Measurements from ENCODE around the gene SH3GL2.

SH3GL2 gene

DNA sequence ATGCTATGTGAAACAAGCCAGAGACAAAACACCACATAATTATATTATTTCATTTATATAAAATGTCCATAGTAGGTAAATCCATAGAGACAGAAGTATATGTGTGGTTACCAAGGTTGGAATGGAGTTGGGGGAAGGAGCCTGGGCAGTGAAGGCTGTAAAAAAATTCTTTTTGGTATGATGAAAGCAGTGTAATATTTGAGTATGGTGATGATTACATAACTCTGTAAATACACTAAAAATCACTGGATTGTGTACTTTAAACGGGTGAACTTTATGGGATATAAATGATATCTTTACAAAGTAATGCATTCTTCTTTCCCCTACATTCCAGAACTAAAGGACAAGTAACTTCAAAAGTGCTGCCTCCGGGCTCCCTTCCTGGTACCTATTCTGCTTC is 155.8 kb downstream of the SH3GL2 start:
- no peak for ATAC-seq
- TF ChIP-seq RARB (CRISPR knock-in tag; IDR thresholded peaks at IDR 0.05): no peak
- TF ChIP-seq, protein P1, sequence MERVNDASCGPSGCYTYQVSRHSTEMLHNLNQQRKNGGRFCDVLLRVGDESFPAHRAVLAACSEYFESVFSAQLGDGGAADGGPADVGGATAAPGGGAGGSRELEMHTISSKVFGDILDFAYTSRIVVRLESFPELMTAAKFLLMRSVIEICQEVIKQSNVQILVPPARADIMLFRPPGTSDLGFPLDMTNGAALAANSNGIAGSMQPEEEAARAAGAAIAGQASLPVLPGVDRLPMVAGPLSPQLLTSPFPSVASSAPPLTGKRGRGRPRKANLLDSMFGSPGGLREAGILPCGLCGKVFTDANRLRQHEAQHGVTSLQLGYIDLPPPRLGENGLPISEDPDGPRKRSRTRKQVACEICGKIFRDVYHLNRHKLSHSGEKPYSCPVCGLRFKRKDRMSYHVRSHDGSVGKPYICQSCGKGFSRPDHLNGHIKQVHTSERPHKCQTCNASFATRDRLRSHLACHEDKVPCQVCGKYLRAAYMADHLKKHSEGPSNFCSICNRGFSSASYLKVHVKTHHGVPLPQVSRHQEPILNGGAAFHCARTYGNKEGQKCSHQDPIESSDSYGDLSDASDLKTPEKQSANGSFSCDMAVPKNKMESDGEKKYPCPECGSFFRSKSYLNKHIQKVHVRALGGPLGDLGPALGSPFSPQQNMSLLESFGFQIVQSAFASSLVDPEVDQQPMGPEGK (CRISPR knock-in tag; IDR thresholded peaks at IDR 0.05; ENCODE audit: borderline replicate concordance): no peak
- no peak for TF ChIP-seq PPARA (CRISPR knock-in tag; IDR thresholded peaks at IDR 0.05; ENCODE audit: borderline replicate concordance)
- no peak for TF ChIP-seq TOX (CRISPR knock-in tag; IDR thresholded peaks at IDR 0.05; ENCODE audit: borderline replicate concordance)
- no peak for TF ChIP-seq OSR1 (CRISPR knock-in tag; IDR thresholded peaks at IDR 0.05)
- no peak for TF ChIP-seq ZNF565 (CRISPR knock-in tag; conservative IDR thresholded peaks at IDR 0.05; ENCODE audit: low read depth)
- TF ChIP-seq ZFP3 (CRISPR knock-in tag; IDR thresholded peaks at IDR 0.05): no peak
- TF ChIP-seq, protein P2, sequence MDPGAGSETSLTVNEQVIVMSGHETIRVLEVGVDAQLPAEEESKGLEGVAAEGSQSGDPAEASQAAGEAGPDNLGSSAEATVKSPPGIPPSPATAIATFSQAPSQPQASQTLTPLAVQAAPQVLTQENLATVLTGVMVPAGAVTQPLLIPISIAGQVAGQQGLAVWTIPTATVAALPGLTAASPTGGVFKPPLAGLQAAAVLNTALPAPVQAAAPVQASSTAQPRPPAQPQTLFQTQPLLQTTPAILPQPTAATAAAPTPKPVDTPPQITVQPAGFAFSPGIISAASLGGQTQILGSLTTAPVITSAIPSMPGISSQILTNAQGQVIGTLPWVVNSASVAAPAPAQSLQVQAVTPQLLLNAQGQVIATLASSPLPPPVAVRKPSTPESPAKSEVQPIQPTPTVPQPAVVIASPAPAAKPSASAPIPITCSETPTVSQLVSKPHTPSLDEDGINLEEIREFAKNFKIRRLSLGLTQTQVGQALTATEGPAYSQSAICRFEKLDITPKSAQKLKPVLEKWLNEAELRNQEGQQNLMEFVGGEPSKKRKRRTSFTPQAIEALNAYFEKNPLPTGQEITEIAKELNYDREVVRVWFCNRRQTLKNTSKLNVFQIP (CRISPR knock-in tag; IDR thresholded peaks at IDR 0.05; ENCODE audit: borderline replicate concordance, low read depth): no peak
- no peak for TF ChIP-seq TCF4 (CRISPR knock-in tag; IDR thresholded peaks at IDR 0.05; ENCODE audit: borderline replicate concordance)
- TF ChIP-seq CSDC2 (CRISPR knock-in tag; IDR thresholded peaks at IDR 0.05): no peak
- no peak for TF ChIP-seq ZNF70 (CRISPR knock-in tag; IDR thresholded peaks at IDR 0.05)
- TF ChIP-seq ESRRG (CRISPR knock-in tag; IDR thresholded peaks at IDR 0.05): no peak
- TF ChIP-seq SNAI2 (CRISPR knock-in tag; IDR thresholded peaks at IDR 0.05): no peak
- no peak for TF ChIP-seq ARNTL (CRISPR knock-in tag; IDR thresholded peaks at IDR 0.05; ENCODE audit: borderline replicate concordance, low read depth)
- no peak for TF ChIP-seq ZFP30 (CRISPR knock-in tag; IDR thresholded peaks at IDR 0.05)
- TF ChIP-seq ZC3H10 (CRISPR knock-in tag; IDR thresholded peaks at IDR 0.05): no peak
- TF ChIP-seq, protein P3, sequence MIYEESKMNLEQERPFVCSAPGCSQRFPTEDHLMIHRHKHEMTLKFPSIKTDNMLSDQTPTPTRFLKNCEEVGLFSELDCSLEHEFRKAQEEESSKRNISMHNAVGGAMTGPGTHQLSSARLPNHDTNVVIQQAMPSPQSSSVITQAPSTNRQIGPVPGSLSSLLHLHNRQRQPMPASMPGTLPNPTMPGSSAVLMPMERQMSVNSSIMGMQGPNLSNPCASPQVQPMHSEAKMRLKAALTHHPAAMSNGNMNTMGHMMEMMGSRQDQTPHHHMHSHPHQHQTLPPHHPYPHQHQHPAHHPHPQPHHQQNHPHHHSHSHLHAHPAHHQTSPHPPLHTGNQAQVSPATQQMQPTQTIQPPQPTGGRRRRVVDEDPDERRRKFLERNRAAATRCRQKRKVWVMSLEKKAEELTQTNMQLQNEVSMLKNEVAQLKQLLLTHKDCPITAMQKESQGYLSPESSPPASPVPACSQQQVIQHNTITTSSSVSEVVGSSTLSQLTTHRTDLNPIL (CRISPR knock-in tag; IDR thresholded peaks at IDR 0.05; ENCODE audit: low read depth): no peak
- TF ChIP-seq, protein P4, sequence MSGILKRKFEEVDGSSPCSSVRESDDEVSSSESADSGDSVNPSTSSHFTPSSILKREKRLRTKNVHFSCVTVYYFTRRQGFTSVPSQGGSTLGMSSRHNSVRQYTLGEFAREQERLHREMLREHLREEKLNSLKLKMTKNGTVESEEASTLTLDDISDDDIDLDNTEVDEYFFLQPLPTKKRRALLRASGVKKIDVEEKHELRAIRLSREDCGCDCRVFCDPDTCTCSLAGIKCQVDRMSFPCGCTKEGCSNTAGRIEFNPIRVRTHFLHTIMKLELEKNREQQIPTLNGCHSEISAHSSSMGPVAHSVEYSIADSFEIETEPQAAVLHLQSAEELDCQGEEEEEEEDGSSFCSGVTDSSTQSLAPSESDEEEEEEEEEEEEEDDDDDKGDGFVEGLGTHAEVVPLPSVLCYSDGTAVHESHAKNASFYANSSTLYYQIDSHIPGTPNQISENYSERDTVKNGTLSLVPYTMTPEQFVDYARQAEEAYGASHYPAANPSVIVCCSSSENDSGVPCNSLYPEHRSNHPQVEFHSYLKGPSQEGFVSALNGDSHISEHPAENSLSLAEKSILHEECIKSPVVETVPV (CRISPR knock-in tag; IDR thresholded peaks at IDR 0.05): no peak
- no peak for TF ChIP-seq BACH2 (CRISPR knock-in tag; IDR thresholded peaks at IDR 0.05; ENCODE audit: borderline replicate concordance)

DNA sequence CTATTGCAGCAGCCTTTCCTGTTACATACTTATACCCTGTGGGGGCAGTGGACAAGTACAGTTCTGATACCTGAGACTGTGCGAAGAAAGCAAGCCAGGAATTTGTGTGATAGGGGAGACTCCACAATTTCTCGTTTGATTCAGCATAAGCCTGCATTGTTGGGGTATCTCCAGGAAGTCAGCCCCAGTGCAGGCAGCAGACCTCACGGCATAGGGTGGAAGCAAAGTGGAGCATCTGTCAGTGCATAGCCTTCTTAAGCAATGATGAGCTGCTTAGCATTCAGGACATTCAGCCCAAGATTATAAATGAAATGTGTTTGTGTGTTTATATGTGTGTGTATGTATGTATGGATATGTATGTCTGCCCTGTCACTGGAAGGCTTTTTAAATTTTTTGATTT is 157.0 kb downstream of the SH3GL2 start:
- ATAC-seq: no peak
- TF ChIP-seq, protein P4 (CRISPR knock-in tag; IDR thresholded peaks at IDR 0.05): no peak
- TF ChIP-seq, protein P5, sequence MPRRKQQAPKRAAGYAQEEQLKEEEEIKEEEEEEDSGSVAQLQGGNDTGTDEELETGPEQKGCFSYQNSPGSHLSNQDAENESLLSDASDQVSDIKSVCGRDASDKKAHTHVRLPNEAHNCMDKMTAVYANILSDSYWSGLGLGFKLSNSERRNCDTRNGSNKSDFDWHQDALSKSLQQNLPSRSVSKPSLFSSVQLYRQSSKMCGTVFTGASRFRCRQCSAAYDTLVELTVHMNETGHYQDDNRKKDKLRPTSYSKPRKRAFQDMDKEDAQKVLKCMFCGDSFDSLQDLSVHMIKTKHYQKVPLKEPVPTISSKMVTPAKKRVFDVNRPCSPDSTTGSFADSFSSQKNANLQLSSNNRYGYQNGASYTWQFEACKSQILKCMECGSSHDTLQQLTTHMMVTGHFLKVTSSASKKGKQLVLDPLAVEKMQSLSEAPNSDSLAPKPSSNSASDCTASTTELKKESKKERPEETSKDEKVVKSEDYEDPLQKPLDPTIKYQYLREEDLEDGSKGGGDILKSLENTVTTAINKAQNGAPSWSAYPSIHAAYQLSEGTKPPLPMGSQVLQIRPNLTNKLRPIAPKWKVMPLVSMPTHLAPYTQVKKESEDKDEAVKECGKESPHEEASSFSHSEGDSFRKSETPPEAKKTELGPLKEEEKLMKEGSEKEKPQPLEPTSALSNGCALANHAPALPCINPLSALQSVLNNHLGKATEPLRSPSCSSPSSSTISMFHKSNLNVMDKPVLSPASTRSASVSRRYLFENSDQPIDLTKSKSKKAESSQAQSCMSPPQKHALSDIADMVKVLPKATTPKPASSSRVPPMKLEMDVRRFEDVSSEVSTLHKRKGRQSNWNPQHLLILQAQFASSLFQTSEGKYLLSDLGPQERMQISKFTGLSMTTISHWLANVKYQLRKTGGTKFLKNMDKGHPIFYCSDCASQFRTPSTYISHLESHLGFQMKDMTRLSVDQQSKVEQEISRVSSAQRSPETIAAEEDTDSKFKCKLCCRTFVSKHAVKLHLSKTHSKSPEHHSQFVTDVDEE (CRISPR knock-in tag; IDR thresholded peaks at IDR 0.05): no peak
- TF ChIP-seq ESRRG (CRISPR knock-in tag; IDR thresholded peaks at IDR 0.05) (no peak), ZNF70 (CRISPR knock-in tag; IDR thresholded peaks at IDR 0.05) (no peak), CSDC2 (CRISPR knock-in tag; IDR thresholded peaks at IDR 0.05) (no peak), ZNF565 (CRISPR knock-in tag; conservative IDR thresholded peaks at IDR 0.05; ENCODE audit: low read depth) (no peak)
